Measurements from ENCODE around the gene CNN1.

- TF ChIP-seq, protein P1, sequence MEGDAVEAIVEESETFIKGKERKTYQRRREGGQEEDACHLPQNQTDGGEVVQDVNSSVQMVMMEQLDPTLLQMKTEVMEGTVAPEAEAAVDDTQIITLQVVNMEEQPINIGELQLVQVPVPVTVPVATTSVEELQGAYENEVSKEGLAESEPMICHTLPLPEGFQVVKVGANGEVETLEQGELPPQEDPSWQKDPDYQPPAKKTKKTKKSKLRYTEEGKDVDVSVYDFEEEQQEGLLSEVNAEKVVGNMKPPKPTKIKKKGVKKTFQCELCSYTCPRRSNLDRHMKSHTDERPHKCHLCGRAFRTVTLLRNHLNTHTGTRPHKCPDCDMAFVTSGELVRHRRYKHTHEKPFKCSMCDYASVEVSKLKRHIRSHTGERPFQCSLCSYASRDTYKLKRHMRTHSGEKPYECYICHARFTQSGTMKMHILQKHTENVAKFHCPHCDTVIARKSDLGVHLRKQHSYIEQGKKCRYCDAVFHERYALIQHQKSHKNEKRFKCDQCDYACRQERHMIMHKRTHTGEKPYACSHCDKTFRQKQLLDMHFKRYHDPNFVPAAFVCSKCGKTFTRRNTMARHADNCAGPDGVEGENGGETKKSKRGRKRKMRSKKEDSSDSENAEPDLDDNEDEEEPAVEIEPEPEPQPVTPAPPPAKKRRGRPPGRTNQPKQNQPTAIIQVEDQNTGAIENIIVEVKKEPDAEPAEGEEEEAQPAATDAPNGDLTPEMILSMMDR (IDR thresholded peaks at IDR 0.05) = no peak
- TF ChIP-seq EZH2phosphoT487 (IDR thresholded peaks at IDR 0.05; ENCODE audit: borderline replicate concordance, low read depth) (no peak), MAX (IDR thresholded peaks at IDR 0.05; ENCODE audit: low read depth) (no peak), TEAD4 (IDR thresholded peaks at IDR 0.05; ENCODE audit: borderline replicate concordance, insufficient read depth) (no peak), MEF2A (IDR thresholded peaks at IDR 0.05; ENCODE audit: borderline replicate concordance, low read depth) (no peak), POLR2AphosphoS5 (IDR thresholded peaks at IDR 0.05; ENCODE audit: low read depth, low read length) (no peak), EP300 (IDR thresholded peaks at IDR 0.05; ENCODE audit: borderline replicate concordance in 1 of 2, low read depth in 1 of 2, low read length in 1 of 2) (no peak), JUND (IDR thresholded peaks at IDR 0.05) (no peak)
- TF ChIP-seq, protein P2, sequence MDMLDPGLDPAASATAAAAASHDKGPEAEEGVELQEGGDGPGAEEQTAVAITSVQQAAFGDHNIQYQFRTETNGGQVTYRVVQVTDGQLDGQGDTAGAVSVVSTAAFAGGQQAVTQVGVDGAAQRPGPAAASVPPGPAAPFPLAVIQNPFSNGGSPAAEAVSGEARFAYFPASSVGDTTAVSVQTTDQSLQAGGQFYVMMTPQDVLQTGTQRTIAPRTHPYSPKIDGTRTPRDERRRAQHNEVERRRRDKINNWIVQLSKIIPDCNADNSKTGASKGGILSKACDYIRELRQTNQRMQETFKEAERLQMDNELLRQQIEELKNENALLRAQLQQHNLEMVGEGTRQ (IDR thresholded peaks at IDR 0.05; ENCODE audit: borderline replicate concordance, low read depth, low read length) = no peak
Measured at GRCh38 chr19:11495885-11496284, 42.8 kb upstream of the CNN1 start.
